ENCODE measurements around the gene ATP2C2.
"Not testable (repeated sequence)": the region's sequence is repeated elsewhere in the genome, so short reads cannot be mapped to it uniquely, and the experiment has no call there.

ATP2C2 gene

DNA sequence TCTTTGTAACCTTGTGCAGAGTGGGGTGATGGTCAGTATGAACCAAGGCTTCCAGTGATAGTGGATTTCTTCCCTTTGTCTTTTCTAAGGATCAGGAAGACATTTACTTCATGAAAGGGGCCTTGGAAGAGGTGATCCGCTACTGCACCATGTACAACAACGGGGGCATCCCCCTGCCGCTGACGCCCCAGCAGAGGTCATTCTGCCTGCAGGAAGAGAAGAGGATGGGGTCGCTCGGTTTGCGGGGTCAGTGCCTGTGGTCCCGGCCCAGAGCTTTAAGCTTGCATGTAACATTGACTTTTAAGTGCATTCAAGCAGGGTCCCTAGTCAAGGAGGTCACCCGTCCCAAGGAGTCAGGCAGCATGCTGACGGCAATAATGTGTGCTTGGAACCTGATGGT is 80.1 kb downstream of the ATP2C2 start:
- peaks cover 0 to 11% of the 10 kb centered on the region in 2 donors for H3K27me3 ChIP-seq
- intact Hi-C loops (cut with DNase I; ENCODE audit: low total_unique reads): no loop called here
- no peak overlapping the region for H3K4me3 ChIP-seq
- TF ChIP-seq, protein P1, sequence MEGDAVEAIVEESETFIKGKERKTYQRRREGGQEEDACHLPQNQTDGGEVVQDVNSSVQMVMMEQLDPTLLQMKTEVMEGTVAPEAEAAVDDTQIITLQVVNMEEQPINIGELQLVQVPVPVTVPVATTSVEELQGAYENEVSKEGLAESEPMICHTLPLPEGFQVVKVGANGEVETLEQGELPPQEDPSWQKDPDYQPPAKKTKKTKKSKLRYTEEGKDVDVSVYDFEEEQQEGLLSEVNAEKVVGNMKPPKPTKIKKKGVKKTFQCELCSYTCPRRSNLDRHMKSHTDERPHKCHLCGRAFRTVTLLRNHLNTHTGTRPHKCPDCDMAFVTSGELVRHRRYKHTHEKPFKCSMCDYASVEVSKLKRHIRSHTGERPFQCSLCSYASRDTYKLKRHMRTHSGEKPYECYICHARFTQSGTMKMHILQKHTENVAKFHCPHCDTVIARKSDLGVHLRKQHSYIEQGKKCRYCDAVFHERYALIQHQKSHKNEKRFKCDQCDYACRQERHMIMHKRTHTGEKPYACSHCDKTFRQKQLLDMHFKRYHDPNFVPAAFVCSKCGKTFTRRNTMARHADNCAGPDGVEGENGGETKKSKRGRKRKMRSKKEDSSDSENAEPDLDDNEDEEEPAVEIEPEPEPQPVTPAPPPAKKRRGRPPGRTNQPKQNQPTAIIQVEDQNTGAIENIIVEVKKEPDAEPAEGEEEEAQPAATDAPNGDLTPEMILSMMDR (IDR thresholded peaks at IDR 0.05): no peak
- H3K9me3 ChIP-seq: no peaks in the 10 kb centered on the region
- peak in 1 of 2 donors; percentile 51 for DNase-seq
- H3K27ac ChIP-seq: no peak overlapping the region
- no peaks in the 10 kb centered on the region for H3K4me1 ChIP-seq
- H3K36me3 ChIP-seq: no peaks in the 10 kb centered on the region

DNA sequence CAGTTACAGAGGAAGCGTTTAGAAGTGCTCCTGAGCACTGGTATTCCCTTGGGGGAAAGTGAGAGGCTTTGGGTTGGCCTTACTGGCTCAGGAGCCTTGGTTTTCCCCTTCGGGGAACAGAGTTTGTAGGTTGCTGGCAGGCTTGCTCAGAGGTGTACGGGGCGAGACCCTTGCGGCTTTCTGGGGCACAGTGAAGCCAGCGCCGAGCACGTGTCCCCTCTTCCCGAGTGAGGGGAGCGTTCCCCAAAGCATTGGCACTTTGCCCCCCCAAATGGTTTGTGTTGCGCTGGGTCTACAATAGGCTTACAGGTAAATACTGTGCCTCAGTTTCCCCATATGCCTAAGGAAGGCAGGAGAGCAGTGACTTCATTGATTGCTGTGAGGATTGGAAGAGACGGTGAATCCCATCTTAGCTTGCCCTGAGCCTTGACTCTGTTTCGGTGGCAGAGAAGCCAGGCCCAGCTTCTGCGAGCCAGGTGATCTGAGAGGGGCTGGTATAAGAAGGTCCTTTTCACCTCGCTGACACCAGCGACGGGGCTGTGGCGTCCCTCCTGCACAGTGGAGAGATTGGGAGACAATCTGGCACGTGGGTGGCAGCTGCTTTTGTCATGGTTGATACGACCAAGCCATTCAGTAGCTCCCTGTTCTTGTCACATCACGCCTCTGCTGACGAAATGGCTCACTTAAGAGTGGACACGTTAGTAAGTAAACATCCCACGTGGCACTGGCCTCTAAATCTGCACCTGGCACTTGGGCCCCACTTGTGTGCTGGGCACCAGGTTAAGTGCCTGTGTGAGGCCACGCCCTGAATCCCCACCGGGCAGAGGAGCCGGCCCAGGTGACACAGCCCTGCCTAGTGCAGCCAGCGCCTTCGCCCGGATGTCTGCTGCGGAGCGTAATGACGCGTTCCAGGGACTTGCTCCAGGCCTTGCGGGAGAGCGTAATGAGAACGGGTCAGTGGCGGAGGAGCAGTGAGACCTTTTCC is 81.1 kb downstream of the ATP2C2 start:
- intact Hi-C loops (cut with DNase I; ENCODE audit: low total_unique reads): no loop called here
- DNase-seq: peak in 1 of 2 donors; percentile 62
- TF ChIP-seq, protein P1 (IDR thresholded peaks at IDR 0.05): no peak
- Histone ChIP-seq H3K27ac (no peak overlapping the region), H3K27me3 (peaks cover 0 to 11% of the 10 kb centered on the region in 2 donors), H3K36me3 (no peaks in the 10 kb centered on the region), H3K9me3 (no peaks in the 10 kb centered on the region), H3K4me3 (no peak overlapping the region), H3K4me1 (no peaks in the 10 kb centered on the region)

DNA sequence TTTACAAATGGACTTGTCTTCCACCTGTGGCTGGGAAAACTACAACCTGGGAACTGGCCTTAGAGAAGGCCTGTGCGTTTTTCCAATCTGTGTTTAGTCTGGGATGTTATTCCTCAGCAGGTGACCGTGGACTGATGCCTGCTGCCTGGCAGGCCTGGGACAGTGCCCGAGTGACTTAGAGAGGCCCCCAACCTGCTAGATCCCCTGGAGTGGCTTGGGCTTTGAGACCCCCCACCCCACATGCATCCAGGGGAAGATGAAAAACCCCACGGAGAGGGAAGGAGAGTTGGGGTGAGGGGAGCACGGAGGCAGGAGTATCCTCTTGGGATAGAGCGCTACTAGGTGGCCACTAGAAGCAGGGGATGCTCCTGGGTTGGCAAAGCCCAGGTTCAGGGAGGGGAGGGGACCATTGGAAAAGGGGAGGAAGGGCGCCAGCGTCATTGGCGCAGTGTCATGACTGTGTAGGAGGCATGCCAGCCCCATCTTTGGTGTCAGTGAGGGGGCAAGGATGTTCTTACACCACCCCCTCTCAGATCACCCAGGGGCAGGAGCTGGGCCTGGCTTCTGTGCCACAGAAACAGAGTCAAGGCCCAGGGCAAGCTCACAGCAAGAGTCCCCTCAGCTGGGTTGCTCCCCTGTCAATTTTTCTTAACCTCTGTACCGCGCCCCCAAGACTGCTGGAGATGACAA is 82.0 kb downstream of the ATP2C2 start:
- Histone ChIP-seq H3K4me3 (no peak overlapping the region), H3K36me3 (no peaks in the 10 kb centered on the region), H3K27me3 (peaks cover 0 to 11% of the 10 kb centered on the region in 2 donors), H3K9me3 (no peaks in the 10 kb centered on the region), H3K27ac (no peak overlapping the region), H3K4me1 (no peaks in the 10 kb centered on the region)
- intact Hi-C loops (cut with DNase I; ENCODE audit: low total_unique reads): no loop called here
- TF ChIP-seq, protein P1 (IDR thresholded peaks at IDR 0.05): no peak
- peak in 1 of 2 donors; percentile 29 for DNase-seq

DNA sequence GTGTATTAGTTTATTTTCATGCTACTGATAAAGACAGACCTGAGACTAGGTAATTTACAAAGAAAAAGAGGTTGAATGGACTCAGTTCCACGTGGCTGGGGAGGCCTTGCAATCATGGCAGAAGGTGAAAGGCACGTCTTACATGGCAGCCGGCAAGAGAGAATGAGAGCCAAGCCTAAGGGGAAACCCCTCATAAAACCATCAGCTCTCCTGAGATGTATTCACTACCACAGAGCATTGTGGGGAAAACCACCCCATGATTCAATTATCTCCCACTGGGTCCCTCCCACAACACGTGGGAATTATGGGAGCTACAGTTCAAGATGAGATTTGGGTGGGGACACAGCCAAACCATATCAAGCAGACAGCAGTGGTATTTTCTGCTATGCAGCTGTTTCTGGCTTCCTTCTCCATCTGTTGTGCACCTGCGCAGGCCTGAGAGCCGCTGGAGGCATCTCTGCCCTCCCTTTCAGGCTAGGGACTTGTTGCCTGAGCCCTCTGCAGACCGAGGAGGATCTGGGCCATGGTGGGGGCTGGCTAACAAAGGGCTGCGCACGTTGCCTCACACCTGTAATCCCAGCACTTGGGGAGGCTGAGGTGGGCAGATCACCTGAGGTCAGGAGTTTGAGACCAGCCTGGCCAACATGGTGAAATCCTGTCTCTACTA is 82.8 kb downstream of the ATP2C2 start:
- H3K9me3 ChIP-seq; H3K36me3 ChIP-seq; H3K4me1 ChIP-seq; H3K4me3 ChIP-seq; H3K27ac ChIP-seq; intact Hi-C loops (cut with DNase I; ENCODE audit: low total_unique reads): not testable (repeated sequence)
- H3K27me3 ChIP-seq: peaks cover 0 to 11% of the 10 kb centered on the region in 2 donors
- DNase-seq: peak in 1 of 2 donors; percentile 43

DNA sequence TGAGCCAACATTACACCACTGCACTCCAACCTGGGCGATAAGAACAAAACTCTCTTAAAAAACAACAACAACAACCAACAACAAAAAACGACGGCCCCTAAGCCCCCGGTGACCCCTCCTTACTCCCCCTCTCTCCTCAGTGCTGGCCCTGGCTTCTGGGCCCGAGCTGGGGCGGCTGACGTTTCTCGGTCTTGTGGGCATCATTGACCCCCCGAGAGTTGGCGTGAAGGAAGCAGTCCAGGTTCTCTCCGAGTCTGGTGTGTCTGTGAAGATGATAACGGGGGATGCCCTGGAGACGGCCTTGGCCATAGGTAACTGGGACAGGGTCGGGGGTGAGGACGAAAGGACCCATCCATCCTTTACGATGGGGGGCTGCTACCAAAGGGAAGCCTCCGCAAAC is 83.4 kb downstream of the ATP2C2 start:
- no peak overlapping the region for H3K27ac ChIP-seq
- H3K36me3 ChIP-seq: no peaks in the 10 kb centered on the region
- peaks cover 0 to 11% of the 10 kb centered on the region in 2 donors for H3K27me3 ChIP-seq
- intact Hi-C loops (cut with DNase I; ENCODE audit: low total_unique reads): no loop called here
- TF ChIP-seq, protein P1 (IDR thresholded peaks at IDR 0.05): no peak
- H3K4me3 ChIP-seq: no peak overlapping the region
- H3K9me3 ChIP-seq: no peaks in the 10 kb centered on the region
- no peaks in the 10 kb centered on the region for H3K4me1 ChIP-seq
- peak in 1 of 2 donors; percentile 48 for DNase-seq

All from tibial artery (tissue), 4 donors.